HCT116 (cell line): ENCODE data around the gene ELK3. TPM values are rescaled to one million over a fixed set of nuclear protein-coding genes. Genes with fewer than 3 reads are reported as not detected.

ENCODE experiments used
- ATAC-seq: fragments of 200-7000 bp; cut with Tn5 transposase; 2 replicates; pipeline ENCODE4 v1.9.1; 2020; ENCODE audit warnings: mild to moderate bottlenecking, moderate library complexity
- BruUV-seq: library from RNA; stranded (reverse); fragments of 400-500 nt; replicated peaks from 2 replicates; lab custom pipeline; 2021; lab: Mats Ljungman, UMichigan
- CTCF ChIA-PET: fragments of 300-600 bp; sonication (Branson Sonifier 250); formaldehyde crosslinking; loops from one replicate; lab custom pipeline; 2021; ENCODE audit warnings: antibody characterized with exemption; lab: Charles Lee
- POLR2A ChIA-PET: fragments of 300-600, 350-600 bp; sonication (Branson Sonifier 250); formaldehyde crosslinking; loops from one replicate; lab custom pipeline; 2021; ENCODE audit warnings: antibody characterized with exemption; lab: Charles Lee
- RAD21 ChIA-PET, 2 experiments: fragments of 300-600 bp; sonication (Branson Sonifier 250); formaldehyde crosslinking; loops; one replicate each; lab custom pipeline; 2023; ENCODE audit warnings: low total read pairs in 2 of 2; ENCODE audit not compliant: uncharacterized antibody in 2 of 2, unreplicated experiment in 2 of 2, low non-redundant PET in 1 of 2; lab: Charles Lee
- DNase-seq: peaks from one replicate; pipeline ENCODE4 v3.0.0-alpha.2; 2010; ENCODE audit warnings: low read depth, low spot score
- H2AFZ ChIP-seq: fragments of 200-600 bp; shearing (Covaris generic), sonication (generic); 2 replicates; pipeline ENCODE4 v1.6.1; 2017; ENCODE audit warnings: low read depth, mixed run types, mixed read lengths, antibody characterized with exemption, low read length; ENCODE audit not compliant: poor library complexity, severe bottlenecking
- H3K27ac ChIP-seq: 2 replicates; pipeline ENCODE4 v1.5.1; 2012; ENCODE audit warnings: low read depth, low read length
- H3K27me3 ChIP-seq: fragments of 200-600 bp; sonication (generic); 2 replicates; pipeline ENCODE4 v1.6.1; 2016; ENCODE audit warnings: mixed run types, low read length, mixed read lengths; ENCODE audit not compliant: insufficient read depth
- H3K36me3 ChIP-seq, 2 experiments: fragments of 200-500 bp in 1 of 2; fragments of 200-600 bp in 1 of 2; sonication (Bioruptor generic) in 1 of 2; sonication (generic) in 1 of 2; 2 replicates each; pipeline versions ENCODE4 v1.5.1 to v1.6.1; 2014 to 2016; ENCODE audit warnings: low read length in 2 of 2, inconsistent platforms in 1 of 2, mixed read lengths in 1 of 2, mixed run types in 1 of 2; ENCODE audit not compliant: insufficient read depth in 2 of 2, control insufficient read depth in 1 of 2
- H3K4me1 ChIP-seq, 2 experiments: fragments of 200-600 bp in 1 of 2; sonication (generic) in 1 of 2; 2 replicates each; pipeline versions ENCODE4 v1.5.1 to v1.6.1; 2012 to 2017; ENCODE audit warnings: low read length in 2 of 2, inconsistent platforms in 1 of 2, mild to moderate bottlenecking in 1 of 2, mixed read lengths in 1 of 2, mixed run types in 1 of 2, moderate library complexity in 1 of 2; ENCODE audit not compliant: insufficient read depth in 2 of 2, control insufficient read depth in 1 of 2
- H3K4me2 ChIP-seq: fragments of 200-600 bp; sonication (generic); 2 replicates; pipeline ENCODE4 v1.6.1; 2017; ENCODE audit warnings: mixed run types, low read length, mixed read lengths
- H3K4me3 ChIP-seq, 2 experiments: fragments of 200-600 bp in 1 of 2; sonication (generic) in 1 of 2; replicated peaks in 1 of 2; 2 replicates each; pipeline ENCODE4 v1.5.1; 2011 to 2016; ENCODE audit warnings: low read length in 2 of 2, control low read depth in 1 of 2, low read depth in 1 of 2, mild to moderate bottlenecking in 1 of 2, mixed read lengths in 1 of 2, mixed run types in 1 of 2
- H3K79me2 ChIP-seq: fragments of 200-600 bp; sonication (generic); 2 replicates; pipeline ENCODE4 v1.6.1; 2017; ENCODE audit warnings: mild to moderate bottlenecking, mixed run types, low read length, moderate library complexity, mixed read lengths; ENCODE audit not compliant: insufficient read depth
- H3K9ac ChIP-seq: fragments of 200-600 bp; sonication (generic); 2 replicates; pipeline ENCODE4 v1.6.1; 2016; ENCODE audit warnings: low read length, mixed read lengths
- H3K9me2 ChIP-seq: fragments of 200-600 bp; sonication (generic), shearing (Covaris generic); 2 replicates; pipeline ENCODE4 v1.6.1; 2017; ENCODE audit warnings: mixed run types, mild to moderate bottlenecking, moderate library complexity; ENCODE audit not compliant: insufficient read depth
- H3K9me3 ChIP-seq, 2 experiments: fragments of 200-500 bp in 1 of 2; fragments of 200-600 bp in 1 of 2; sonication (Bioruptor generic) in 1 of 2; sonication (generic) in 1 of 2; 2 replicates each; pipeline ENCODE4 v1.6.1; 2014 to 2017; ENCODE audit warnings: low read length in 2 of 2, mixed read lengths in 2 of 2, inconsistent platforms in 1 of 2, low read depth in 1 of 2, mild to moderate bottlenecking in 1 of 2, mixed run types in 1 of 2, moderate library complexity in 1 of 2; ENCODE audit not compliant: control insufficient read depth in 1 of 2, insufficient read depth in 1 of 2
- H4K20me1 ChIP-seq: fragments of 200-600 bp; sonication (generic), shearing (Covaris generic); 2 replicates; pipeline ENCODE4 v1.6.1; 2017; ENCODE audit warnings: mixed run types, mild to moderate bottlenecking, moderate library complexity; ENCODE audit not compliant: insufficient read depth
- CBX3 ChIP-seq: IDR thresholded peaks from 2 replicates; pipeline ENCODE4 v1.6.1; 2012; ENCODE audit warnings: low read depth
- CEBPB ChIP-seq: IDR thresholded peaks from 2 replicates; pipeline ENCODE4 v1.6.1; 2012; ENCODE audit warnings: low read depth
- ELF1 ChIP-seq: IDR thresholded peaks from 2 replicates; pipeline ENCODE4 v1.6.1; 2012; ENCODE audit warnings: low read depth, borderline replicate concordance
- EZH2 ChIP-seq: fragments of 200-600 bp; sonication (generic); IDR thresholded peaks from 2 replicates; pipeline ENCODE4 v1.6.1; 2017; ENCODE audit warnings: antibody characterized with exemption, mixed run types
- FOSL1 ChIP-seq: IDR thresholded peaks from 2 replicates; pipeline ENCODE4 v1.6.1; 2012; ENCODE audit warnings: low read depth
- POLR2AphosphoS5 ChIP-seq: IDR thresholded peaks from 2 replicates; pipeline ENCODE4 v1.6.1; 2011; ENCODE audit warnings: mild to moderate bottlenecking, low read depth, low read length, moderate library complexity
- SIN3A ChIP-seq: IDR thresholded peaks from 2 replicates; pipeline ENCODE4 v1.6.1; 2012; ENCODE audit warnings: low read depth
- SP1 ChIP-seq: IDR thresholded peaks from 2 replicates; pipeline ENCODE4 v1.6.1; 2012; ENCODE audit warnings: low read depth
- SRF ChIP-seq: IDR thresholded peaks from 2 replicates; pipeline ENCODE4 v1.6.1; 2012; ENCODE audit warnings: low read depth
- YY1 ChIP-seq: IDR thresholded peaks from 2 replicates; pipeline ENCODE4 v1.6.1; 2011; ENCODE audit warnings: low read length, low read depth, moderate library complexity, mild to moderate bottlenecking; ENCODE audit not compliant: insufficient replicate concordance; ENCODE audit errors: extremely low read depth
- ZFX ChIP-seq: fragments of 450-650 bp; IDR thresholded peaks from 2 replicates; pipeline ENCODE4 v1.6.1; 2017
- ZNF274 ChIP-seq: fragments of 200-500 bp; sonication (Bioruptor generic); IDR thresholded peaks from 2 replicates; pipeline ENCODE4 v1.6.1; 2014; ENCODE audit warnings: mild to moderate bottlenecking, low read depth, low read length, inconsistent platforms
- intact Hi-C: fragments of 100-400 bp; cut with micrococcal nuclease; formaldehyde crosslinking; loops from 2 replicates; pipeline ENCODE4 v1.10.0; 2022
- total RNA-seq: library from RNA; stranded (reverse); gene quantifications from one replicate; pipeline ENCODE4 v1.2.1, GENCODE V29; 2021; ENCODE audit not compliant: unreplicated experiment
- TF ChIP-seq, protein P1 (sequence below): IDR thresholded peaks from 2 replicates; pipeline ENCODE4 v1.6.1; 2011; ENCODE audit warnings: mild to moderate bottlenecking, low read length, moderate library complexity; ENCODE audit not compliant: insufficient replicate concordance; ENCODE audit errors: extremely low read depth
- TF ChIP-seq, protein P2 (sequence below): IDR thresholded peaks from 2 replicates; pipeline ENCODE4 v1.6.1; 2012
- TF ChIP-seq, protein P3 (sequence below): IDR thresholded peaks from 2 replicates; pipeline ENCODE4 v1.6.1; 2012; ENCODE audit warnings: low read depth

The ELK3 gene
- total RNA-seq, 1 experiment from 2014 or later = 45.6 TPM

DNA sequence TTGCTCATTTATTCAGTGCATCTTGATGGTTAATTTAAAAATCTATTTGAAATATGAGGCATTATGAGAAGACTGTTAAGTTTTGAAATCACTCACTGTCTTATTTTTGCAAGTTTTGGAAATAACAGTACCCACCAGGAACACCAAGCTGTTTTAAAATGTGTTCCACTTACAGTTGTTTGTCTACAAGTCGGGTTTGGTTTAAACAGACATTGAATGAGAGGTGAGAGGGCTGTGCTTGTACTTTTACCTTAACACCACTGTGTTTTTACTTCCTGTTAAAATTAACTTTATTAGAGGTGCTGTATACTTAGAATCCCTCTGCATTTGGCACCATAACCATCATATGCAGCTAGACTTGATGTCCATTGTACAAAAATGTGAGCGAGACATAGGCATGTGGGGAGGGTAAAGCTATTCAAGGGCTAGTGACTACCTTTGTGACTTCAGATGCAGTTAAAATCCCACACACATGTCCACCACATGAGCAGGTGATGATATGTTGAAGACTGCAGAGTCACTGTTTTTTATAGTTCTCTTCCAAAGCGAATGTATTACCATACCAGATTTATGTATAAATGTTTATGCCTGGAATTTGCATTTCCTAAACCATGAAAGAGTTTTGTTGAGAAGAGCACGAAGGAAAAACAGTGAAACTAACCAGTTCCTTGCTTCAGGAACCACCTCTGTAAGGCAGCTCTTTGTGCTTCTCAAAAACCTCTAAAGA lies 12.9 kb downstream of the ELK3 start:
- Histone ChIP-seq H3K4me2 (no peak overlapping the region), H3K27ac (no peak overlapping the region), H3K27me3 (no peaks in the 10 kb centered on the region), H3K9me3 (no peaks in the 10 kb centered on the region), H3K4me3 (no peak overlapping the region), H3K4me1 (no peaks in the 10 kb centered on the region; a peak in 1 of 4 replicates), H3K9ac (no peak overlapping the region)
- POLR2A ChIA-PET = no interaction called here
- CTCF ChIA-PET = no interaction called here
- no peak for ATAC-seq
- intact Hi-C loops = no loop called here
- no peak for TF ChIP-seq ELF1
- no peak for TF ChIP-seq CBX3
- TF ChIP-seq SIN3A = no peak
- no peak for TF ChIP-seq ZFX
- TF ChIP-seq, protein P1, sequence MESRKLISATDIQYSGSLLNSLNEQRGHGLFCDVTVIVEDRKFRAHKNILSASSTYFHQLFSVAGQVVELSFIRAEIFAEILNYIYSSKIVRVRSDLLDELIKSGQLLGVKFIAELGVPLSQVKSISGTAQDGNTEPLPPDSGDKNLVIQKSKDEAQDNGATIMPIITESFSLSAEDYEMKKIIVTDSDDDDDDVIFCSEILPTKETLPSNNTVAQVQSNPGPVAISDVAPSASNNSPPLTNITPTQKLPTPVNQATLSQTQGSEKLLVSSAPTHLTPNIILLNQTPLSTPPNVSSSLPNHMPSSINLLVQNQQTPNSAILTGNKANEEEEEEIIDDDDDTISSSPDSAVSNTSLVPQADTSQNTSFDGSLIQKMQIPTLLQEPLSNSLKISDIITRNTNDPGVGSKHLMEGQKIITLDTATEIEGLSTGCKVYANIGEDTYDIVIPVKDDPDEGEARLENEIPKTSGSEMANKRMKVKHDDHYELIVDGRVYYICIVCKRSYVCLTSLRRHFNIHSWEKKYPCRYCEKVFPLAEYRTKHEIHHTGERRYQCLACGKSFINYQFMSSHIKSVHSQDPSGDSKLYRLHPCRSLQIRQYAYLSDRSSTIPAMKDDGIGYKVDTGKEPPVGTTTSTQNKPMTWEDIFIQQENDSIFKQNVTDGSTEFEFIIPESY = no peak
- TF ChIP-seq, protein P2, sequence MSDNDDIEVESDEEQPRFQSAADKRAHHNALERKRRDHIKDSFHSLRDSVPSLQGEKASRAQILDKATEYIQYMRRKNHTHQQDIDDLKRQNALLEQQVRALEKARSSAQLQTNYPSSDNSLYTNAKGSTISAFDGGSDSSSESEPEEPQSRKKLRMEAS = no peak
- no peak for TF ChIP-seq ZNF274
- TF ChIP-seq EZH2 = no peak
- TF ChIP-seq POLR2AphosphoS5 = no peak
- TF ChIP-seq, protein P3, sequence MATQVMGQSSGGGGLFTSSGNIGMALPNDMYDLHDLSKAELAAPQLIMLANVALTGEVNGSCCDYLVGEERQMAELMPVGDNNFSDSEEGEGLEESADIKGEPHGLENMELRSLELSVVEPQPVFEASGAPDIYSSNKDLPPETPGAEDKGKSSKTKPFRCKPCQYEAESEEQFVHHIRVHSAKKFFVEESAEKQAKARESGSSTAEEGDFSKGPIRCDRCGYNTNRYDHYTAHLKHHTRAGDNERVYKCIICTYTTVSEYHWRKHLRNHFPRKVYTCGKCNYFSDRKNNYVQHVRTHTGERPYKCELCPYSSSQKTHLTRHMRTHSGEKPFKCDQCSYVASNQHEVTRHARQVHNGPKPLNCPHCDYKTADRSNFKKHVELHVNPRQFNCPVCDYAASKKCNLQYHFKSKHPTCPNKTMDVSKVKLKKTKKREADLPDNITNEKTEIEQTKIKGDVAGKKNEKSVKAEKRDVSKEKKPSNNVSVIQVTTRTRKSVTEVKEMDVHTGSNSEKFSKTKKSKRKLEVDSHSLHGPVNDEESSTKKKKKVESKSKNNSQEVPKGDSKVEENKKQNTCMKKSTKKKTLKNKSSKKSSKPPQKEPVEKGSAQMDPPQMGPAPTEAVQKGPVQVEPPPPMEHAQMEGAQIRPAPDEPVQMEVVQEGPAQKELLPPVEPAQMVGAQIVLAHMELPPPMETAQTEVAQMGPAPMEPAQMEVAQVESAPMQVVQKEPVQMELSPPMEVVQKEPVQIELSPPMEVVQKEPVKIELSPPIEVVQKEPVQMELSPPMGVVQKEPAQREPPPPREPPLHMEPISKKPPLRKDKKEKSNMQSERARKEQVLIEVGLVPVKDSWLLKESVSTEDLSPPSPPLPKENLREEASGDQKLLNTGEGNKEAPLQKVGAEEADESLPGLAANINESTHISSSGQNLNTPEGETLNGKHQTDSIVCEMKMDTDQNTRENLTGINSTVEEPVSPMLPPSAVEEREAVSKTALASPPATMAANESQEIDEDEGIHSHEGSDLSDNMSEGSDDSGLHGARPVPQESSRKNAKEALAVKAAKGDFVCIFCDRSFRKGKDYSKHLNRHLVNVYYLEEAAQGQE = no peak
- TF ChIP-seq YY1 = no peak
- TF ChIP-seq SRF = no peak
- TF ChIP-seq CEBPB = no peak
- TF ChIP-seq SP1 = no peak
- no peak for TF ChIP-seq FOSL1
- TF ChIP-seq, all 23 proteins: peak for 0
- Histone ChIP-seq H3K79me2 (peaks cover 97% of the 10 kb centered on the region), H3K36me3 (no peaks in the 10 kb centered on the region), H2AFZ (no peak overlapping the region), H3K9me2 (no peaks in the 10 kb centered on the region), H4K20me1 (no peaks in the 10 kb centered on the region)
- no TSS peak for BruUV-seq
- RAD21 ChIA-PET = no interaction called here
- no peak for DNase-seq
